HG03521 (cell line): ENCODE data around the gene SYNJ2BP.

ENCODE experiments used
- ATAC-seq: cut with Tn5 transposase; IDR thresholded peaks from one replicate; pipeline ENCODE4 v1.9.1; 2021; ENCODE audit warnings: mild to moderate bottlenecking, moderate library complexity; ENCODE audit not compliant: unreplicated experiment

The SYNJ2BP gene

DNA sequence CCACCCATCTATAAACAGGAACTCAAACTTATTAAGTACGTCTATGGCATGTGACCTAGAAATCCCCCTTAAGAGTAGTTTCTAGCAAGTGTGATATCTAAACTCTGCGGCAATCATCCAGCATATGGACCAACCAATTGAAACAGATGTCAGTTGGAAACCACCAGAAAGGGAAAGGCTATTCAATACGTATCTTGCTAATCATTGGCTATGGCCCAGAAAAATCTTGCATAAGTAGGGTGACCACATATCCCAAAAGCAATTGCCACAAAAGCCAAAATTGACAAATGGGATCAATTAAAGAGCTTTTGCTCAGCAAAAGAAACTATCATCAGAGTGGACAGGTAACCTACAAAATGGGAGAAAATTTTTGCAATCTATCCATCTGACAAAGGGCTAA, 24.2 kb downstream of the SYNJ2BP start:
- no peak for ATAC-seq

DNA sequence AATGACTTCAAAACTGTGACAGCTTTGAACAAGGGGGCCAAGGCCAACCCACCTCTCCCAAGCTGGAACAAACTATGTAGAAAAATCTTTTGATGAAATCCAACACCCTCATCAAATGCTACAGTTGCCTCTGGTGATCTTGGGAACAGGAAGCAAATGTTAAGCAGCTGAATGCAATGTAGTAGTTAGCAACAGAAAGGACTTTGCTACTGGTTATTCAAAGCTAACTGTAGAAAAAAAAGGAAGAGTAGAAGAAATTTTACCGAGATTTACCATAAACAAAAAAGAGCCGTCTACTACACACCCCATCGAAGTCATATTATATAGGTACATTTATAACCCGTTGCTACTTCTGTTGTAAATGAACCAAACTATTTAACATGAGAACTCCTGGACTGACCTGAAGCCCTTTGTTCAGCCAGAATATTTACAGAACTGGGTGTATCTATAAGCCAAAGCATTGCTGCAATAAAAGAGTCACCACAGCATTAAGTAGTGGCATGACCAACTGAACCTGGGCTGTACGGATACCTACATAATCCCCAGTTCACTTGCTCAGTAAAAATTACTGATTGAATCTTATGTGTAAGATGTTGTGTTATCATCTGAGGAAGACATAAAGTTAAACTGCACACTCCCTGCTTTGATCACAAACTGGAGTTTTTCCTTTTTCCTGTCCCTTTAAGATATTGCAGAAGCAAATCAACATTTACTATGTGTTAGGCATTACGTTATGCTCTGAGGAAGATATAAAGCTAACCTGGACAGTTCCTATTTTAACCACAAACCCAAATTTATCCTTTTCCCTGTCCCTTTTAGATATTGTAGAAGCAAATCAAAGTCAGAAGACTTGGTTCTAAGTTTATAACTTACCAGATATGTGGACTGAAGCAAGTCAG, 25.1 kb downstream of the SYNJ2BP start:
- ATAC-seq = no peak

DNA sequence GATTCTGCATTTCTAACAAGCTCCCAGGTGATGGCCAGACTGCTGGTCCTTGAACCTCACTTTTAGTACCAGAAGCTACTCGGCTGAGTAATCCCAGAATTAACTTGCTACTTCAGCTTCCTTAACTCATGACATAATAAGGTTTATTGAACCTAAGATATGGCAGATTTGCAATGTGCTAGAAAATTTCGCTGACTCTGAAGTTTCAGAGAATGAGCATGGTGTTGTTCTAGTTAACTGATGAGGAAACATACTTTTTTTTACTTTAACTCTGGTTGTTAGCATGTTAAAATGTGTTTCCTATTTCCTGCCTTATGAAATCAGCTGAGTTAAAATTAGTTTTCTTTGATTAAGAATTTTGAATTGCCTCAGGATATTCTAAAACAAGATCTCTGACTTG, 34.4 kb downstream of the SYNJ2BP start:
- ATAC-seq = no peak

DNA sequence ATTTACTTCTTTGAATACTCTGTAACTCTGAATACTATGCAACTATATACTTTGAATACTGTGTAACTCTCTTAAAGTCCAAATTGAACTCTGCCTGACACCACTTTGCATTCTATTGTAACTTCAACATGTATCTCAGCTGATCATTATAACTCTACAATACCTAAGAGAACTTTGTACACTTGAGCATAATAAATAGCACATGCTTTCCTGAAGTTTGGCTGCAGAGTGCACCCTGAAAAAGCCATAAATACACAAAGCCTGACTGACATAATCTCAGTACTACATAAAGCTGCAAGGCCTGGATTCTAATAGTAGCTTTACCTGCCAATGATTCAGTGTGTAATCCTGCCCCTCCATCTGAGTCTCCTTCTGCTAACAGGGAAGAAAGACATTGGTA, 36.1 kb downstream of the SYNJ2BP start:
- ATAC-seq = no peak

DNA sequence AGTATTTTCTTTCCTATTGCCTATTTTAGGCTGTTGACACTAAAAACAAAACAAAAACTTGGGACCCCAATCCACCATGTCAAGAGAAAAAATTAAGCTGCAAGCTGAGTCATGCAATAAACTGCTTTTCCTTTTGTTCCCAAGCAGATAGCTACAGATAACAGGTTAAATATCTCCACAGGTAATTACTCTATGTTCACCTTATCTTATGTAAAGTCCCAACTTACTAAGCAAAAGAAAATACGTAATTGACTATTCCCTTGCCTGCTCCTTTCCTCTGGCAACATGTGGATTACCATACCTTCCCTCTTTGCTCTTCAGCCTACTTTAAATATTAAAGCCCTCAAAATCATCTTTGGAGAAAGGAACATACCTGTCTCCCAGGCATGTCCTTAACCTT, 38.2 kb downstream of the SYNJ2BP start:
- ATAC-seq = no peak
